ENCODE results near the gene SORCS3.

The SORCS3 gene

GRCh38 chr10:105266966-105267539 is 626.0 kb downstream of the SORCS3 start:
- no peak for DNase-seq (ENCODE audit: low spot score)

- no peak for DNase-seq (ENCODE audit: low spot score)
These were observed 627.9 kb downstream of the SORCS3 start for GRCh38 chr10:105268961-105269360.

- DNase-seq (ENCODE audit: low spot score) = no peak
These were observed 628.6 kb downstream of the SORCS3 start for GRCh38 chr10:105269689-105270088.

GRCh38 chr10:105274556-105275070 is 633.5 kb downstream of the SORCS3 start:
- DNase-seq (ENCODE audit: low spot score) = no peak

GRCh38 chr10:105278439-105278838 is 637.3 kb downstream of the SORCS3 start:
- DNase-seq (ENCODE audit: low spot score) = no peak

GRCh38 chr10:105279101-105279500 is 638.0 kb downstream of the SORCS3 start:
- DNase-seq (ENCODE audit: low spot score) = no peak

- DNase-seq (ENCODE audit: low spot score) = no peak
These were observed 639.8 kb downstream of the SORCS3 start for GRCh38 chr10:105280895-105281294.

- no peak for DNase-seq (ENCODE audit: low spot score)
These were observed 643.6 kb downstream of the SORCS3 start for GRCh38 chr10:105284476-105285215.

- no peak for DNase-seq (ENCODE audit: low spot score)
These were observed 646.9 kb downstream of the SORCS3 start for GRCh38 chr10:105288026-105288425.

GRCh38 chr10:105288613-105289012 is 647.5 kb downstream of the SORCS3 start:
- DNase-seq (ENCODE audit: low spot score) = no peak

GRCh38 chr10:105291571-105291970 is 650.5 kb downstream of the SORCS3 start:
- DNase-seq (ENCODE audit: low spot score) = no peak

- no peak for DNase-seq (ENCODE audit: low spot score)
These were observed 651.1 kb downstream of the SORCS3 start for GRCh38 chr10:105292236-105292635.

Data from SW480 (cell line).